Calu3 (cell line): ENCODE measurements around the gene CNNM4. TPM values are rescaled to one million over a fixed set of nuclear protein-coding genes. Genes with fewer than 3 reads are reported as not detected.

Source experiments
- BruUV-seq: library from RNA; stranded (reverse); fragments of 400-500 nt; replicated peaks from 2 replicates; lab custom pipeline; 2021; lab: Mats Ljungman, UMichigan
- CTCF ChIA-PET: fragments of 300-600 bp; sonication (Branson Sonifier 250); formaldehyde crosslinking; loops from one replicate; lab custom pipeline; 2022; ENCODE audit warnings: antibody characterized with exemption; lab: Charles Lee
- DNase-seq: peaks from one replicate; pipeline ENCODE4 v3.0.0; 2022
- H3K27ac Mint-ChIP-seq: one replicate; pipeline ENCODE4 v1.8.0; 2022; ENCODE audit warnings: mixed read lengths; ENCODE audit not compliant: unreplicated experiment
- H3K27me3 Mint-ChIP-seq: one replicate; pipeline ENCODE4 v1.8.0; 2022; ENCODE audit warnings: mixed read lengths; ENCODE audit not compliant: unreplicated experiment
- H3K36me3 Mint-ChIP-seq: one replicate; pipeline ENCODE4 v1.8.0; 2022; ENCODE audit warnings: mild to moderate bottlenecking, moderate library complexity, mixed read lengths; ENCODE audit not compliant: insufficient read depth, unreplicated experiment
- H3K4me1 Mint-ChIP-seq: one replicate; pipeline ENCODE4 v1.8.0; 2022; ENCODE audit warnings: mild to moderate bottlenecking, low read depth, mixed read lengths; ENCODE audit not compliant: unreplicated experiment
- H3K4me3 Mint-ChIP-seq: one replicate; pipeline ENCODE4 v1.8.0; 2022; ENCODE audit warnings: mild to moderate bottlenecking, low read depth, moderate library complexity, mixed read lengths; ENCODE audit not compliant: unreplicated experiment
- H3K9me3 Mint-ChIP-seq: one replicate; pipeline ENCODE4 v1.8.0; 2022; ENCODE audit warnings: low read depth, mixed read lengths; ENCODE audit not compliant: unreplicated experiment
- CTCF ChIP-seq: fragments of 200-600 bp; IDR thresholded peaks from one replicate; pipeline ENCODE4 v1.8.0; 2022; ENCODE audit warnings: antibody characterized with exemption; ENCODE audit not compliant: unreplicated experiment
- intact Hi-C: fragments of 100-400 bp; cut with micrococcal nuclease; formaldehyde crosslinking; loops from one replicate; pipeline ENCODE4 v1.10.0; 2022; ENCODE audit not compliant: unreplicated experiment
- total RNA-seq: library from RNA; stranded (reverse); gene quantifications from 2 replicates; pipeline ENCODE4 v1.2.3, GENCODE V29; 2022

The CNNM4 gene
- total RNA-seq, 1 experiment from 2014 or later = 22.3 TPM

DNA sequence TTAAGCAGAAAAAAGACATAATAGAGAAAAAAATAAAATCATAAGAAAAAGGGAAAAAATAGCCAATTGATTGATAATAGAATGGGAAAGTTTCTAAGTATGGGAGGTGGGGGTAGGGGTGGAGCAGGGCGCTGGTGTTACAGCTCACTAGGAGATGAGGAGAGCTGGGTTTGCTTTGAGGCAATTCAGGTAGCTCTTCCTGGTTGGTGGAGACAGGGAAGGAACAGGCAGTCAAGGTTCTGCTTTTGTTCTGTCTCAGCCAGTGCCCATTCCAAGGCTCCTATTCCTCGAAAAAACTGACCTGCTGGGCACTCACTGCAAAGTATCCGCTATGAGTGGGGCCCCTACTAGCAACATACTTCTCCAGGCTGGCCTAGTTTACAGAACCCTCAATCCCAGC, 1.7 kb upstream of the CNNM4 start:
- no peaks in the 10 kb centered on the region for H3K27me3 Mint-ChIP-seq
- CTCF ChIA-PET = no interaction called here

GRCh38 chr2:96759548-96759947, 1.2 kb upstream of the CNNM4 start:
- Mint-ChIP-seq H3K4me3 (no peak overlapping the region), H3K27ac (no peak overlapping the region)
- CTCF ChIA-PET = no interaction called here

More for the DNA sequence above, 1.7 kb upstream of the CNNM4 start:
- intact Hi-C loops = no loop called here
- BruUV-seq = no TSS peak
- H3K4me3 Mint-ChIP-seq = no peak overlapping the region
- peaks cover 31% of the 10 kb centered on the region for H3K36me3 Mint-ChIP-seq
- no peak overlapping the region for H3K27ac Mint-ChIP-seq
- peaks cover 30% of the 10 kb centered on the region for H3K4me1 Mint-ChIP-seq
- no peak for TF ChIP-seq CTCF
- H3K9me3 Mint-ChIP-seq = no peaks in the 10 kb centered on the region
- DNase-seq = no peak

GRCh38 chr2:96760986-96761832, 507 bp downstream of the CNNM4 start:
- no TSS peak for BruUV-seq
- peak overlapping the region; percentile 31 for H3K27ac Mint-ChIP-seq
- peak; percentile 50 for TF ChIP-seq CTCF
- no peaks in the 10 kb centered on the region for H3K27me3 Mint-ChIP-seq
- H3K4me3 Mint-ChIP-seq = peak overlapping the region; percentile 72
- peaks cover 38% of the 10 kb centered on the region for H3K4me1 Mint-ChIP-seq
- DNase-seq = peak; percentile 46
- peaks cover 31% of the 10 kb centered on the region for H3K36me3 Mint-ChIP-seq
- CTCF ChIA-PET = interaction anchor here (0.8 to 2.4 kb wide), 6 partner anchors 13 to 121 kb away, joined by 3 to 5 read pairs (median 4); no protein-coding TSS in a partner anchor
- intact Hi-C loops = loop anchor here (5.0 kb wide), 2 partner anchors 56 to 124 kb away; partner anchors contain the start of genes CNNM3 and KANSL3
- no peaks in the 10 kb centered on the region for H3K9me3 Mint-ChIP-seq

More at GRCh38 chr2:96759548-96759947, 1.2 kb upstream of the CNNM4 start:
- peaks cover 36% of the 10 kb centered on the region for H3K4me1 Mint-ChIP-seq
- no peak for DNase-seq
- H3K27me3 Mint-ChIP-seq = no peaks in the 10 kb centered on the region
- no TSS peak for BruUV-seq
- TF ChIP-seq CTCF = no peak
- H3K9me3 Mint-ChIP-seq = no peaks in the 10 kb centered on the region
- peaks cover 31% of the 10 kb centered on the region for H3K36me3 Mint-ChIP-seq
- intact Hi-C loops = no loop called here

DNA sequence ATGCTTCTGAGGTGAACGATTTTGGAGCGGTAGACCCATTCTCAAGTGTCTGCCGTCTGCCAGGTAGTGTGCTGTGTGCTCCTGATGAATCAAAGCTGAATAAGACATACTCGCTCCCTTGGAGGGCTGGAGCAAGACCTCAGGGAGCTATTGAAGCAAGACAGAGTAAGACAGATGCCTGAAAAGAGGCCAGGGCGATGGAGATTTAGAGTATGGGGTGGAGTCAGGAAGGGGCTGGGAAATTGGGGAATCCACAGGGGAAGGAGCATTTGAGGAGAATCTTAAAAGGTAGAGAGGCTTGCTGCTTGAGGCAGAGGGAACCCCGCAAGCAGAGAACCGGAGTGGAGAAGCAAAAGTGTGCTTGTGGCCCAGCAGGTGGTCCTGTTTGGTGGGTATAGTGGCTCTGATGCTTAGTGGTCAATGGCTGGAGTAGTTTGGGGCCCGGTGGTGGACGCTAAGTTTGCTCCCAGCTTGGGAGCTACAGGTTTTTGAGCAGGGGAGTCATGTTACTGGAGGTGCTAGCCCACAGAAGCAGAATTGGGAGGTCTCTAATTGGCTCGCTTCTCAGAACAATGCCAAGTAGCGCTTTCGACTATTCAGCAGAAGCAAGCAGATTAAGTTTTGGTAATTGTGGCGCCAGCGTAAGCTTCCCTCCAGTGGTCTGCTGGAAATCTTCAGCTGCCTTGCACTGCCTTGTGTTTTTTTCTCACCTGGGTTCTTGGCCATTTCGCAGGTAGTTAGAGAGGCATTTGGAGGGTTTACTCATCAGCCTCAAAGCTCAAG, 2.0 kb downstream of the CNNM4 start:
- DNase-seq = no peak
- peak overlapping the region; percentile 72 for H3K4me3 Mint-ChIP-seq
- no TSS peak for BruUV-seq
- H3K9me3 Mint-ChIP-seq = no peaks in the 10 kb centered on the region
- no peaks in the 10 kb centered on the region for H3K27me3 Mint-ChIP-seq
- intact Hi-C loops = loop anchor here (2.0 to 5.0 kb wide), 3 partner anchors 38 to 125 kb away; partner anchors contain the start of genes CNNM3 and KANSL3
- CTCF ChIA-PET = interaction anchor here (0.6 to 2.4 kb wide), 12 partner anchors 11 to 351 kb away, joined by 3 to 8 read pairs (median 5); partner anchors contain the start of genes CNNM3 and KANSL3
- H3K4me1 Mint-ChIP-seq = peaks cover 38% of the 10 kb centered on the region
- TF ChIP-seq CTCF = no peak
- H3K36me3 Mint-ChIP-seq = peaks cover 31% of the 10 kb centered on the region
- peak overlapping the region; percentile 70 for H3K27ac Mint-ChIP-seq
